Measurements from ENCODE around the gene MRPS16. TPM values are rescaled to one million over a fixed set of nuclear protein-coding genes. Genes with fewer than 3 reads are reported as not detected.

MRPS16 gene
- total RNA-seq, 2 donors from 2014 or later, result 47.0 to 51.9 TPM

GRCh38 chr10:73229567-73229966, 22.9 kb downstream of the MRPS16 start:
- whole genome bisulfite sequencing, result 89% methylated on average over 6 of the region's 6 CpGs
- Histone ChIP-seq H3K4me3 (no peak overlapping the region), H3K9me3 (no peaks in the 10 kb centered on the region), H3K36me3 (no peaks in the 10 kb centered on the region), H3K27ac (no peak overlapping the region), H3K4me1 (replicated peaks) (no peaks in the 10 kb centered on the region), H3K27me3 (replicated peaks; ENCODE audit: insufficient read depth) (no peaks in the 10 kb centered on the region)
- intact Hi-C loops (cut with DNase I), result no loop called here
- TF ChIP-seq CTCF (IDR thresholded peaks at IDR 0.05) (no peak), POLR2AphosphoS5 (IDR thresholded peaks at IDR 0.05) (no peak), POLR2A (IDR thresholded peaks at IDR 0.05) (no peak)
- DNase-seq (ENCODE audit: low spot score), result no peak

- TF ChIP-seq POLR2AphosphoS5 (IDR thresholded peaks at IDR 0.05) (no peak), POLR2A (IDR thresholded peaks at IDR 0.05) (no peak), CTCF (IDR thresholded peaks at IDR 0.05) (no peak)
- no peaks in the 10 kb centered on the region for H3K9me3 ChIP-seq
- H3K4me1 ChIP-seq (replicated peaks), result no peaks in the 10 kb centered on the region
- H3K36me3 ChIP-seq, result no peaks in the 10 kb centered on the region
- no peaks in the 10 kb centered on the region for H3K27me3 ChIP-seq (replicated peaks; ENCODE audit: insufficient read depth)
- H3K27ac ChIP-seq, result no peak overlapping the region
- DNase-seq (ENCODE audit: low spot score), result no peak
- H3K4me3 ChIP-seq, result no peak overlapping the region
- intact Hi-C loops (cut with DNase I), result no loop called here
- WGBS, result 96% methylated on average over 3 of the region's 3 CpGs
Observed at GRCh38 chr10:73228247-73228646, 24.2 kb downstream of the MRPS16 start.

- no peak for TF ChIP-seq CTCF (IDR thresholded peaks at IDR 0.05)
- no peak for TF ChIP-seq POLR2A (IDR thresholded peaks at IDR 0.05)
- TF ChIP-seq POLR2AphosphoS5 (IDR thresholded peaks at IDR 0.05), result no peak
- Histone ChIP-seq H3K27ac (no peak overlapping the region), H3K9me3 (no peaks in the 10 kb centered on the region), H3K4me1 (replicated peaks) (no peaks in the 10 kb centered on the region), H3K4me3 (no peak overlapping the region), H3K36me3 (no peaks in the 10 kb centered on the region), H3K27me3 (replicated peaks; ENCODE audit: insufficient read depth) (no peaks in the 10 kb centered on the region)
- DNase-seq (ENCODE audit: low spot score), result no peak
- intact Hi-C loops (cut with DNase I), result no loop called here
Observed at GRCh38 chr10:73226663-73227062, 25.8 kb downstream of the MRPS16 start.

DNA sequence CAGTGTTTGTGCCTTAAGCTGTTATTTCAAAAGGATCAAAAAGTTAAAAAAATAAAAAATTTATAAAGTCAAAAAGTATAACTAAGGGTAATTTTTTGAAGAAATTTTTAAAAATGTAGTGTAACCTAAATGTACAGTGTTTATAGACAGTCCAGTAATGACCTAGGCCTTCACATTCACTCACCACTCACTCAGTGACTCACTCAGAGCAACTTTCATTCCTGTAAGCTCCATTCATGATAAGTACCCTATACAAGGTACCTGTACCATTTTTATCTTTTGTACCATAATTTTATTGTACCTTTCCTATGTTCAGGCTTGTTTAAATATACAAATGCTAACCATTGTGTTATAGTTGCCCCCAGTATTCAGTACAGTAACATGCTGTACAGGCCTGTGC, 26.9 kb downstream of the MRPS16 start:
- Histone ChIP-seq H3K4me1 (replicated peaks) (no peaks in the 10 kb centered on the region), H3K27ac (no peak overlapping the region), H3K36me3 (no peaks in the 10 kb centered on the region), H3K9me3 (no peaks in the 10 kb centered on the region), H3K4me3 (no peak overlapping the region), H3K27me3 (replicated peaks; ENCODE audit: insufficient read depth) (no peaks in the 10 kb centered on the region)
- no peak for DNase-seq (ENCODE audit: low spot score)
- TF ChIP-seq POLR2AphosphoS5 (IDR thresholded peaks at IDR 0.05) (no peak), POLR2A (IDR thresholded peaks at IDR 0.05) (no peak), CTCF (IDR thresholded peaks at IDR 0.05) (no peak)
- intact Hi-C loops (cut with DNase I), result no loop called here

GRCh38 chr10:73220989-73221388, 31.5 kb downstream of the MRPS16 start:
- intact Hi-C loops (cut with DNase I), result no loop called here

More at GRCh38 chr10:73220989-73221388, 31.5 kb downstream of the MRPS16 start:
- no peaks in the 10 kb centered on the region for H3K9me3 ChIP-seq
- DNase-seq (ENCODE audit: low spot score), result no peak
- H3K4me3 ChIP-seq, result no peak overlapping the region
- H3K36me3 ChIP-seq, result no peaks in the 10 kb centered on the region
- H3K4me1 ChIP-seq (replicated peaks), result no peaks in the 10 kb centered on the region
- H3K27ac ChIP-seq, result no peak overlapping the region
- WGBS, result 93% methylated on average over 1 of the region's 1 CpG
- TF ChIP-seq CTCF (IDR thresholded peaks at IDR 0.05) (no peak), POLR2AphosphoS5 (IDR thresholded peaks at IDR 0.05) (no peak), POLR2A (IDR thresholded peaks at IDR 0.05) (no peak)
- no peaks in the 10 kb centered on the region for H3K27me3 ChIP-seq (replicated peaks; ENCODE audit: insufficient read depth)

Data from prostate gland (tissue), 2 donors.